ENCODE measurements around the gene AKT2. TPM values are rescaled to one million over a fixed set of nuclear protein-coding genes. Genes with fewer than 3 reads are reported as not detected.

The AKT2 gene
- total and polyA plus RNA-seq, 10 of the 15 experiments (the other 5 are each of a cell fraction or from before 2014, with no cell fraction given): 1.0 to 185 (median 71.5) TPM

GRCh38 chr19:40249201-40249600 lies 35.9 kb downstream of the AKT2 start (continued):
- TF ChIP-seq, protein P1, sequence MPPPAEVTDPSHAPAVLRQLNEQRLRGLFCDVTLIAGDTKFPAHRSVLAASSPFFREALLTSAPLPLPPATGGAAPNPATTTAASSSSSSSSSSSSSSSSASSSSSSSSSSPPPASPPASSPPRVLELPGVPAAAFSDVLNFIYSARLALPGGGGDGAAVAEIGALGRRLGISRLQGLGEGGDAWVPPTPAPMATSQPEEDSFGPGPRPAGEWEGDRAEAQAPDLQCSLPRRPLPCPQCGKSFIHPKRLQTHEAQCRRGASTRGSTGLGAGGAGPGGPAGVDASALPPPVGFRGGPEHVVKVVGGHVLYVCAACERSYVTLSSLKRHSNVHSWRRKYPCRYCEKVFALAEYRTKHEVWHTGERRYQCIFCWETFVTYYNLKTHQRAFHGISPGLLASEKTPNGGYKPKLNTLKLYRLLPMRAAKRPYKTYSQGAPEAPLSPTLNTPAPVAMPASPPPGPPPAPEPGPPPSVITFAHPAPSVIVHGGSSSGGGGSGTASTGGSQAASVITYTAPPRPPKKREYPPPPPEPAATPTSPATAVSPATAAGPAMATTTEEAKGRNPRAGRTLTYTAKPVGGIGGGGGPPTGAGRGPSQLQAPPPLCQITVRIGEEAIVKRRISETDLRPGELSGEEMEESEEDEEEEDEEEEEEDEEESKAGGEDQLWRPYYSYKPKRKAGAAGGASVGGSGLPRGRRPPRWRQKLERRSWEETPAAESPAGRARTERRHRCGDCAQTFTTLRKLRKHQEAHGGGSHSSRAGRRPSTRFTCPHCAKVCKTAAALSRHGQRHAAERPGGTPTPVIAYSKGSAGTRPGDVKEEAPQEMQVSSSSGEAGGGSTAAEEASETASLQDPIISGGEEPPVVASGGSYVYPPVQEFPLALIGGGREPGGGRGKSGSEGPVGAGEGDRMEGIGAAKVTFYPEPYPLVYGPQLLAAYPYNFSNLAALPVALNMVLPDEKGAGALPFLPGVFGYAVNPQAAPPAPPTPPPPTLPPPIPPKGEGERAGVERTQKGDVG (CRISPR knock-in tag; IDR thresholded peaks at IDR 0.05): no peak
- TF ChIP-seq PAX5 (IDR thresholded peaks at IDR 0.05; ENCODE audit: borderline replicate concordance, low read depth, low read length): no peak
- TF ChIP-seq RAD21 (IDR thresholded peaks at IDR 0.05; ENCODE audit: insufficient read depth, low read depth, low read length): no peak
- TF ChIP-seq TAF1 (IDR thresholded peaks at IDR 0.05; ENCODE audit: borderline replicate concordance, low read depth, low read length): no peak
- TF ChIP-seq RBBP5 (conservative IDR thresholded peaks at IDR 0.05): no peak

GRCh38 chr19:40247735-40248262 lies 37.3 kb downstream of the AKT2 start:
- Histone ChIP-seq H3K4me1 (ENCODE audit: control insufficient read depth, insufficient read depth, low read length) (no peaks in the 10 kb centered on the region), H3K36me3 (ENCODE audit: control insufficient read depth in 2 of 2, insufficient read depth in 2 of 2, low read length in 1 of 2) (peaks cover 7 to 14% of the 10 kb centered on the region in 2 experiments; a peak in 3 of 4 replicates), H3K27ac (ENCODE audit: control insufficient read depth, insufficient read depth) (no peak overlapping the region), H3K27me3 (replicated peaks in 1 of 2; ENCODE audit: control insufficient read depth in 2 of 2, insufficient read depth in 2 of 2, low read length in 1 of 2) (no peaks in the 10 kb centered on the region), H3K4me2 (ENCODE audit: control insufficient read depth, insufficient read depth) (no peak overlapping the region), H3K79me2 (ENCODE audit: control insufficient read depth, insufficient read depth, low read length) (peaks cover 2% of the 10 kb centered on the region; the same call in 1 of the 2 replicates), H3K4me3 (no peak overlapping the region), H3K9me3 (replicated peaks; ENCODE audit: control insufficient read depth, insufficient read depth, low read length) (no peaks in the 10 kb centered on the region), H4K20me1 (ENCODE audit: control insufficient read depth, insufficient read depth) (no peaks in the 10 kb centered on the region), H2AFZ (ENCODE audit: control insufficient read depth, low read depth, low read length) (no peak overlapping the region), H3K9ac (ENCODE audit: control insufficient read depth, insufficient read depth, low read length) (no peak overlapping the region)
- intact Hi-C loops (cut with micrococcal nuclease; ENCODE audit: unreplicated experiment): no loop called here
- in situ Hi-C loops (cut with MboI): no loop called here
- DNase-seq (ENCODE audit: low read depth, low spot score) (no peak), FAIRE-seq (no peak), ATAC-seq (no peak)
- TF ChIP-seq, protein P2, sequence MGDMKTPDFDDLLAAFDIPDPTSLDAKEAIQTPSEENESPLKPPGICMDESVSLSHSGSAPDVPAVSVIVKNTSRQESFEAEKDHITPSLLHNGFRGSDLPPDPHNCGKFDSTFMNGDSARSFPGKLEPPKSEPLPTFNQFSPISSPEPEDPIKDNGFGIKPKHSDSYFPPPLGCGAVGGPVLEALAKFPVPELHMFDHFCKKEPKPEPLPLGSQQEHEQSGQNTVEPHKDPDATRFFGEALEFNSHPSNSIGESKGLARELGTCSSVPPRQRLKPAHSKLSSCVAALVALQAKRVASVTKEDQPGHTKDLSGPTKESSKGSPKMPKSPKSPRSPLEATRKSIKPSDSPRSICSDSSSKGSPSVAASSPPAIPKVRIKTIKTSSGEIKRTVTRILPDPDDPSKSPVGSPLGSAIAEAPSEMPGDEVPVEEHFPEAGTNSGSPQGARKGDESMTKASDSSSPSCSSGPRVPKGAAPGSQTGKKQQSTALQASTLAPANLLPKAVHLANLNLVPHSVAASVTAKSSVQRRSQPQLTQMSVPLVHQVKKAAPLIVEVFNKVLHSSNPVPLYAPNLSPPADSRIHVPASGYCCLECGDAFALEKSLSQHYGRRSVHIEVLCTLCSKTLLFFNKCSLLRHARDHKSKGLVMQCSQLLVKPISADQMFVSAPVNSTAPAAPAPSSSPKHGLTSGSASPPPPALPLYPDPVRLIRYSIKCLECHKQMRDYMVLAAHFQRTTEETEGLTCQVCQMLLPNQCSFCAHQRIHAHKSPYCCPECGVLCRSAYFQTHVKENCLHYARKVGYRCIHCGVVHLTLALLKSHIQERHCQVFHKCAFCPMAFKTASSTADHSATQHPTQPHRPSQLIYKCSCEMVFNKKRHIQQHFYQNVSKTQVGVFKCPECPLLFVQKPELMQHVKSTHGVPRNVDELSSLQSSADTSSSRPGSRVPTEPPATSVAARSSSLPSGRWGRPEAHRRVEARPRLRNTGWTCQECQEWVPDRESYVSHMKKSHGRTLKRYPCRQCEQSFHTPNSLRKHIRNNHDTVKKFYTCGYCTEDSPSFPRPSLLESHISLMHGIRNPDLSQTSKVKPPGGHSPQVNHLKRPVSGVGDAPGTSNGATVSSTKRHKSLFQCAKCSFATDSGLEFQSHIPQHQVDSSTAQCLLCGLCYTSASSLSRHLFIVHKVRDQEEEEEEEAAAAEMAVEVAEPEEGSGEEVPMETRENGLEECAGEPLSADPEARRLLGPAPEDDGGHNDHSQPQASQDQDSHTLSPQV (IDR thresholded peaks at IDR 0.05): no peak
- TF ChIP-seq RCOR1 (conservative IDR thresholded peaks at IDR 0.05; ENCODE audit: low read depth, low read length) (no peak), TBL1XR1 (IDR thresholded peaks at IDR 0.05; ENCODE audit: low read depth, low read length) (no peak), CBX3 (IDR thresholded peaks at IDR 0.05; ENCODE audit: borderline replicate concordance, low read depth) (no peak), SUZ12 (IDR thresholded peaks at IDR 0.05; ENCODE audit: unreplicated experiment) (no peak), IKZF1 (conservative IDR thresholded peaks at IDR 0.05) (no peak), RUNX3 (IDR thresholded peaks at IDR 0.05; ENCODE audit: low read length) (no peak), USF2 (IDR thresholded peaks at IDR 0.05; ENCODE audit: borderline replicate concordance, low read depth, low read length) (no peak)
- ChIA-PET SMC1A (ENCODE audit: uncharacterized antibody, unreplicated experiment) (no interaction called here), CTCF (no interaction called here), RAD21 (ENCODE audit: unreplicated experiment) (no interaction called here), POLR2A (no interaction called here)
- WGBS (ENCODE audit: insufficient coverage, insufficient replicate concordance, low lambda C conversion rate, missing lambda C conversion rate): 90% methylated on average over 12 of the region's 12 CpGs
- BruUV-seq (replicated peaks): no TSS peak

Measured in GM12878 (cell line).